ENCODE measurements around the gene SIM1.

Gene SIM1

DNA sequence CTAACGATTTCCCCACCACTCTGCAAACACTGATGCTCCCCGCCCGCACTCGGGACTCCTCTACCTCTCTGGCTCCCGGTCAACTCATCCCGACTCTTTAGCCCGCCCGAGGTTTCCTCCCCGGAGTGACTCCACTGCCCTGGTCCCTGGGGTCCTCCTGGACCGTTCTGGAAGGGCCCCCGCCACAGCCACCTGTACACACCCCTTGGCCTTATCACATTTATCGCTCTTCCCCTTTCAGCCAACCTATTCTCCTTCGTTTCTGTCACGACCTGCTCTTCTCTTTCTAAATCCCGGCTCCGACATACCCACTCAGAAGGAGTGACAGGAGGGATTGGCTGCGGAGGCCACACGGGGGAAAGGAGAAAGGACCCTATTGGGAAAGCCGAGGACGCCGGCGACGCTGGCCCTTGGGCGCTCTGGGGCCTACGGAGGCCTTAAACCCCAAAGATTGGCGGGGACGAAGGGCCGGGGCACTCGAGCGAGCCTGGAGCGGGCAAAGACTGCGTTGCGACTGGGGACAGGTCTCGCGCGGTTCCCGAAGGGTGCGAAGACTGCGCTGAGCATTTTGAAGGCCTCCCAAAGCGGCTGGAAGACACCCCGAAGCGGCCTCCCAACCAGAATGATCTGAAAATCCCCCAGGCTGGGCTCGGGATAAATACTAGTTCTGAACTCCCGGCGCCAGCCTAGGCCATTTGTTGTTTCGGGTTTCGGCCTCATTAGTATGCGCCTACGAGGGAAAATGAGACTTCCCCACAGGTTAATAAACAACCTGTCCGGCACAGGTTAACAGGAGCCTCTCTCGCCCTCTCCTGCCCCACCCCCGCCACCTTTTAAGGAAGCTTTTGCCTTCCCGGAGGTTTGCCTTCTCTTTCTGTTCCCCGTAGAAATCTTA, 9.2 kb downstream of the SIM1 start:
- DNase-seq: no peak

DNA sequence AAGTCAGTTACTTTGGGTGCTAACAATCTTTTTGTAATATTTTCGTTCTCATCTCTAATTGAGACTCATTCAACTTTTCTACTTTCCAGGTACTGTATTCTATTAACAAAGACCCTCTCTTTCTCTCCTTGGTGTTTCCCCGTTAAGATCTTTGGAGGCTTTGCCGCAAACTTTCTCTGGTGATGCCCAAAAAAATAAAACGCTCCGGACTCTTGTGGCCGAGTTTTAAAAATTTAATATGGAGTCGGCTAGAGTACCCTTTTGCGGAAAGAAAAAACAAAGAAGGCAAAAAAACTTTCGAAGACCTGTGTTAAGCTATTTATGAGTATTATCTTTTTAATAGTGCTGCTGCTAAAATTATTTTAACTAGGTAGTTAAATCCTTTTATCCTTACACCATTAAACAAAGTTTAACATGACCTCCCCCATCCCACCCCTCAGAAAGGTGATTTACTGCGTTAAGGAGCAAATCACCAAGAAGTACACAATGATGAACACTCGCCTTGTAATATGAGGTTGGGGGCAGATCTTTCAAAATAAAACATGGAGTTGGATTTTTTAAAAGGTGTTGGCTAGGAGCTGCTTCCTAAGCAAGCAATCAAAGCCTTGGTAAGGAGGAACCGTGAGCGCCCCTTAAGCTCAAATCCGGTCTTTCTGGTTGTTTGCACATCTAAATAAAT, 10.0 kb downstream of the SIM1 start:
- DNase-seq: no peak

DNA sequence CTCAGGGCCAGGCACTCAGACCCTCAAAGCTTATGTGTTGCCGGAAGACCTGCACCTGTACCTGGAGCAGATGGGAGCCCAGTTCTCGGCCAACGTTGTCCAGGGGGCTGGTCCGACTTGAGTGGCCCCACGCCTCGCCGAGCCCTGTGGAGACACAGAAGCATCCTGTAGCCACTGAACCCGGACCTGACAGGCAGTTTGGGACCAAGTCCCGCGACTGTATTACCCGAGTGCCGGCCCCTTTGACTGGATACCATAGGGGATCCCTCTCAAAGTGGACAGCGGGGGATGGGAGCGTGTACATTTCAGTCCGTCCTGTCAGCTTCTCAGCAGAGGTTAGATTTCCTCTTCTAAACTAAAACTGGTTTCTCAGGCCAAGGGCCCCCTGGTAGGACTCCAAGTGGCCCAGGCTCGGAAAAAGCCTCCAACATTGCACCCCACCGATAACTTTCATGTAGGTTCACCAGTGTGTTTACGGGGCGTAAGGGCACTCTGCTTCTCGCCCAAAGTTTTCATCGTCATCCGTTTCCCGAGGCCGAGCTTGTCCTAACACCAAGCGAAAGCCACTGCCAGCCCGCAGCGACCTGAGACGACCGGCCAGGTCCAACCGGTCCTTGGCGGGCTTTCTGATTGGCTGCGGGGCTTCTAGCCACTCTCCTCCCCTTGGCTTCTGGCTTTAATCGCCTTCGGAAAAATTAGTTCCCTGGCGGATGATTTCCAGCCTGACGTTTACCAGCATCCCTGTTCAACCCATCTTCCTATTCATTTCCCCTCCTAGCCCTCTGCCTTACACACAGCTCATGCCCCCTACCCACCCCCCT, 10.8 kb downstream of the SIM1 start:
- DNase-seq: no peak

DNA sequence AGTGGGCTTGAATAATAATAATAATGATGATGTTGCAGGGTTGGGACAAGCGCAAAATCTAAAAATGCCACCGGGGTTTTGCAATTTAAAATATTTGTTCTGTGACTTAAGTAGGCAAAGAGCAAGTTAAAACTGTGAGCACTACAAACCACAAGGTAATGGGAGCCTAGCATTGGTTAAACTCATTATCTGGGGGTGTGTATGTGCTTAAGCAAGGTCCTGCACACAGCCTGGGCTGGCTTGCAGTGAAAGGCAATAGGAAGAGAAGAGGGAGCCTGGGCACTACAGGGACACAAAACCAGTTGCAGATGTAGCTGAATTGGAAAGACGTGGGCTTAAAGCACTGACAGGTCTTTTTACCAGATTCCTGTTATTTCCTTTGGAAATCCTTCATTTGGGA, 11.7 kb downstream of the SIM1 start:
- no peak for DNase-seq

DNA sequence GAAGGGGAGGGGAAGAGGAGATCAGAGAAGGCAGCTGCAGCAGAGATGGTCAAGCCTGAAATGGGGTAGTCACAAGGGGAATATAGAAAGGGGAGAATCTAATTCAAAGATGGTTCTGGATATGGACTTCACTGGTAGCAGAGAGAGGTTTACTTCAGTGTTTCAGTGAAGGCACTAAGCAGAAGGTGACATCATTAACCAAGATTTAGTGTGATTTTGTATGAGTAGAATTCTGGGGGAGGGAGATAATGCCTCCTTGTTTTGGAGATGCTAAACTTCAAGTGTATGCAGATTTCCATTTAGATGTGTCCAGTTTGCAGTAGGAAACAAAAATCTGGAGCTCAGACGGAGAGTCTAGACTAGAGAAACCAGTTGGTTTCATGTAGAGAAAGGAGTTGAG, 13.1 kb downstream of the SIM1 start:
- DNase-seq: no peak

DNA sequence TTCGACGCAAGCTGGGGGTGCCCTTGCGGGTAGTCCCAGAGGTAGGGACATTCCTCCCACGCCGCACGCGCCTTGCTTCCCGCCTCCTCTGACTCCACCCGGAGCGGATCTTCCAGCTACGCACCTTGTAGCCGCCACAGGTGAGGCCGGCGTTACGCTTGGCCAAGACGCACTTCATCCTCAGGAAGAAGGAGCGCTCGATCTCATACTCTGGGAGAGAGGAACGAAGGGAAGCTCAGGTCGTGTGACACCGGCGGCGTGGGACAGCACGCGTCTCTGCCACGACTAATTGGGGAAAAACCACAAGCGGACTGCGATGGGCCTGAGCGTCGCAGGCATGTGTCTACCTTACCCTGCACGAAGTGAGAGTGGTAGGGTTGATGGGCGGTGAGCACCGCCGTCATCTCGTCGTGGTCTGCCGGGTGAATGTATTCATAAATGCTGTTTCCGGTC, 15.5 kb downstream of the SIM1 start:
- DNase-seq: no peak

DNA sequence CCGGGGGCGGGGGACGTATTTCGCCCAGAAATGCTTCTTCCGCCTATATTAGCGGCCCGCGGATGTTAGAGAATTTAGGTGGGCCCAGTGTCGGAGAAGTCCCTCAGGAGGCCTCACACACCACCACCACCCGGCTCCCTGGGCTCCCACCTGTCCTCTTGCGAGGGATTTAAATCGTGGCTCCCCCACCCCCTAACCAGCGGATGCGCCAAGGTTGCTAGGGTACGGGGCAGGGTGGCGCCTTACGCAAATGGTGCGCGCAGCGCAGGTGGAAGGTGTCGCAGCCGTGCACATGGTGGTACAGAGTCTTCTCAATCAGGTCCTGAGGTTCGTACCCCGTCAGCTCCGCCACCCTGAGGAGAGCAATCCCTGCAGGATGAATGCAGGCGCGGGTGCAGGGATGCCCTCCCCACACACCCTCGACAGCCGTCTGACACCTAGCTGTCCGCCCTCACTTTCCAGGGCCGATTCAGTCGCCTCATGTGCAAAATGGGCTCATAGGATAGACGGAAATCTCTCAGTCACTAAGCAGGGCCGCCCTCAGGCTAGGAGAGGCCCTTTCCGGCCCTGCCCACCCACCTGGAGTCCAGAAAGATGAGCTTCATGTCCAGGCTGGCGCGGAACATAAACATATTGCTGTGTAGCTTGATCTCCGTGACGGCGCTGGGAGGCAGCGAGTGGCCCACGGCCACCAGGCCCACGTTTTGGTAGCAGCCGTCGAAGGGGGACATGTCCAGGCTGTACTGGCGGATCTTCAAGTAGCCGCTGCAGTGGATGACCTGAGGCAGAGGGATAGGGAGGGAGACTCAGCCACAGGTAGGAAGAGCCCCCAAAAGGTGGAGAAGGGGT, 16.6 kb downstream of the SIM1 start:
- DNase-seq: no peak

DNA sequence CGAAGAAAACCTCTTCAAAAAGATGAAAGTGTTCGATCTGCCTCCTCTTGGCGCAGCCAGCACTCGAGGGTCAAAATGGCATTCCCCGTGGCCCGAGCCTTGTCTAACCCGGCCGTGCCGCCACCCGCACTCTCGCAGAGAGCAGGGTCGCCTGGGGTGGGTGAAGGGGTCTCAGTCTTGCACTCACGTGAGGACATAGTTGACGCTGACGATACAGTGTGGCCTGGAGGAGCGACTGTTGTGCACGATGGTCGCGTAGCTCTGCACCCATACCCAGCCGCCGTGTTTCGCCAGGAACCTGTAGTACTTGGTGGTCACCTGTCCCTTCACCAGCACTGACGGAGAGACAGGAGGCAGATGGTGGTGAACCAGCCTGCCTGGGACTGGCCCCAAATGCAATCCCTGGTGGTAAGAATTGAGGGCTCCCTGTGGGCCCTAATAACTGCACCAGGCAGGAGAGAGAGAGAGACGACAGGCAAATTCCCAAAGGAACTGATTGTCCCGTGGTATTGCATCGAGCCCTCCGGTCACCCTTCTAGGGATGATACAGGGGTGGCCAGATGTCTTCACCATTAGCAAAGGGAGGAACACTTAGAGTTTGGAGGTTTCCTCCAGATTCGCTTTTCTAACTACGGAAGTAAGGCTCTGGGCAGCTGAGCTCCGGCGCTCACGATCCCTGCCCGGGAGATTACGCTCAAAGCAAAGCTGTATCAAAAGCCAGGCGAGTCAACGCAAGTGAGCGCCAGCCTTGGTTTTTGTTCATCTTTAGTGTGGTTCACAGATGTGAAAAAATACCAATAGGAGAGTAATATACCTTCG, 17.4 kb downstream of the SIM1 start:
- no peak for DNase-seq

DNA sequence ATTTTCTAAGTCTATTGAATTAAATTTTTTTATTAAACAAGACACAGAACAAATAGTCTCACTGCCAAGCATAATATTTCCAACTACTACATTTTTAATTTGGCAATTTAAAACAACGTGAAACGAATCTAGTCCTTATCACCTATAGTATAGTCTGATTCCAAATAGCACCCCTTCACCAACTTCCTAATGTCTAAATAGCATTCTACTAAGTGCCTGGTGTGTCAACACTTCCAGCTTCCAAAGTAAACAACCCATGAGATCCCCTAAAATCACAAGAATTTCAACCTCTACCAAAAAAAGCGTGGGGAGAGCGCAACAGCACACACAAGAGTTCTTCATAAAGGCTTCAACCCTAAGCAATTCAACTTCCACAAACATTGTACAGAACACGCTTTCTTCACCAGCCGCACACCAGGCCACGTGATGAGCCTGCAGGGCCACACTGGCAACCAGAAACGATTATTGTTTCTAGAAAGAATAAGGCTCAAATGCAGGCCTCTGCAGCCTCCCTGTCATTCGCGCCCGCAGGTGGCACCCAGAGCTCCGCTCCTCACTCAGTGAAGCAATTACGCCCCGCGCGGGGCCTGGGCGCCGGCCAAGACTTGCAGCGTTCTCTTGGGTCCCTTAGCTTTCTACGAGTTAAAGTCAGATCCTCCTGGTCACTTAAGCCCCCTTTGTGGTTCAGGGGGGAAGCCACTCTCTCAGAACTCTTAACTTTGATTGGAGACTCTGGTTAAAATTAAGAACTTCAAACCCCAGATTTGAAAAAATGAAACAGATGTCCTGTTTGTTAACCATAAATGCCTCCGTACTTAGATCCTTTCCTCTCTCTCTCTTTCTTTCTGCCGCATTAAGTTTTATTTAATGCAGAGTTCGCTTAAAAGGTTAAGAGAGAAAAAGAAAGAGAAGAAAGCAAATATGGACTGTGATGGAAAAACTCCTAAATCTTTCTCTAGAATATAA, 18.3 kb downstream of the SIM1 start:
- no peak for DNase-seq

DNA sequence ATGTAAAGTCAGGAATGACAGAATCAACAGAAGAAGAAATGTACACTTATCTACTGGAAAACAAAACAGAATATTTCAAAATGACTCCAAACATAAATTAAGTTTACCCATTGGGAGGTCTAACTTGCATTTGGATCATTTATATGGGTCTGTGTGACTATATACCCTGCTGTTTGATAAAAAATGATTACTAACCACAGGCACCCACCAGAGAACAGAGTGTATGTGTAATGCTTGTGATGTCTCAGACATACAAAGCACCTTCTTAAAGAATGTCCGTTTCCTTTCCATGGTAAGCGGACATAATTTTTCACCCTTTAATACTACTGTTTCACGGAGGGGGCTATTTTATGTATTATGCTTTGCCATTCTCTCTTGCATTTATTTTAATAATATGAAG, 19.2 kb downstream of the SIM1 start:
- DNase-seq: no peak

DNA sequence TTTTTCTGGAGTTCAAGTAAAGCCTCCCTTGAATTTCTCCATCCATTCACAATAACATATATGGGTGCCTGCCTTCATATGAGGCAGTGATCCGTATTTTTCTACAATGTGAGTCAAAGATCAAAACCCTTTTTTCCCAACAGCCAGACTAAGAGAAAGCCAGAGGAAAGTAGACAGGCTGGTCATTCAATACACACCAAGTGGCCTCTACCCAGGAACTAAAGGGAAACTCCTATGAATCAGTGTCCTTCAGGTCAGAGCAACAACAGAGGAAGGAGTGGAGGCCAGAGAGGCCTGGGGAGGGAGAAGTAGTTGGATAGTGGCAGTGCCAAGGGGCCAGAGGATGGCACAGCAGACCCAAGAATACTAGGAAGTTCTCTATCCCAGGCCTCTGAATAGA, 23.8 kb downstream of the SIM1 start:
- DNase-seq: no peak

DNA sequence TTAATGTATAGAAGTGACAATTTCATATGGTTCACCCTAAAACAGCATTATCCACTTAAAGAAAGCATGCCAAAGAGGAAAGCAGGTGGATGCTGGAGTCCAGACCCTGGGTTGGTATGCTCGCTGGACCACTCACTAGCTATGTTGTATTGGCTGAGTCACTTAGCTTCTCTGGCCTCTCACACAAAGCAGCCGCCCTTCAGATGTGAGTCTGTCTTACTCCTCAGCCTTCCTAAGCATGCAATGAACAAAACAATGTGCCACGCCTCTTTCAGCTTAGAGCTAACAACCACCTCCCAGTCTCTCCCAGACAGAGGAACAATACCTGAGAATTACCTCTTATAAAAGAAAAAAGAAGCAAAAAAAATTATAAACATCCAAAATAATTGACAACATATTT, 29.4 kb downstream of the SIM1 start:
- DNase-seq: no peak

DNA sequence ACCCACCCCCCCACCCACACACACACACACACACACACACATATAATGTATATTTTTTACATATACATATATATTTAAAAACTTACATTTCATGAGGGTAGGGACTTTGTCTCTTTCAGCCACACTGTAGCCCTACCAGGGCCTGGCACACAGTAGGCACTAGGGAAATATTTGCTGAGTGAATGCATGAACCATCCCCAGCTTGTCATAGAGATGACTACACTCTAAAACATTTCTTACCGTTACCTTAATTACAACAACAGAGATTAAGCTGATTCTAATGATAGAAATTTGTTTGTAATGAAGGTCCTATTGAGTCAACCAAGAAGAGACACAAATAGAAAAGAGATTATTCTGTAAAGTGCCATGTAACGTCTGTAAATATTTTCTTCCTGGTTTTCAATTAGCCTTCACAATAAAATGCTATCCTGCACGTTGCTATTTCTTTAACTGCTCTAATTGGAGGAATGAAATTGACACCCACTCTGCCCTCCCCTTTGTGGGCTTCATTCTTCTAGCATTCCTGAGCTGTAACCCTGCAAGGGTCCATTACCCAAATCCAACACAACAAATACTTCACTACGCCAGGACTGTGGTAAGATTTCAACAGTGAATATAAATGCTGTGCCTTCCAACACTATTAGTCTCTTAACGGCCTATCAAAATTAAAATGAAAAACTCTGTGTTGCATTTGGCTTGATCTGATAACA, 30.8 kb downstream of the SIM1 start:
- DNase-seq: no peak

DNA sequence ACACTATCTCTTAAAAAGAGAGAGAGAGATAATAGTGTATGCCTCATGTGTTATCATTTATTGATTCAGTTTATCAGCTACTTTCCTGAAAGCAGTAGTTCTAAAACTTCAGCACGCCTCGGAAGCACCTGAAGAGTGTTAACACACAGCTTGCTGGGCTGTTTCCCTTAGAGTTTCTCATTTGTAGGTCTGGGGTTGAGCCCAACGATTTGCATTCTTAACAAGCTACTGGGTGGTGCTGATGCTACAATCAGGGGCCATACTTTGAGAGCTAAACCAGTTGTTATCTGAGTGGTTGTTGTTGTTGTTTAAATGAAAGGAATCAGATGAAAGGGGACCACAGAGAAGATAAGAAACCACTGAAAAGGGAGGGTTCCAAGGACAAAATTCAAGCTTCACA, 32.6 kb downstream of the SIM1 start:
- DNase-seq: no peak

DNA sequence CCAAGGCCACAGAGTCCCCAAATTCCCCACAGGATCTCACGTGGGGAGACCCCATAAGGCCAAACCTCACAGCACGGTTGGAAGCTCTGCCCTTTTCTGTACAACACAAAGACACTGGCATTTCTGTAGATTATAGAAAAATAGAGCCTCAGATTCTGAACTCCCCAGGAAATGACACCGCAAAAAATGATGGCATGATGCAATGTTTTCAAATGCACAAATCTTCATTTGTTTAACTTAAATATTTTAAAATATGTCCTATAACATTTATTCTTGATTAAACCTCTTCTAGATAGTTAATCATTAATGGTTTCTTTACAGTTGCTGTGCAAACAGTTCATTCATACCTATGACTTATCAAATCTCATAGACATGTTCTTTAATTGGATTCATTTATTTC, 33.8 kb downstream of the SIM1 start:
- no peak for DNase-seq

DNA sequence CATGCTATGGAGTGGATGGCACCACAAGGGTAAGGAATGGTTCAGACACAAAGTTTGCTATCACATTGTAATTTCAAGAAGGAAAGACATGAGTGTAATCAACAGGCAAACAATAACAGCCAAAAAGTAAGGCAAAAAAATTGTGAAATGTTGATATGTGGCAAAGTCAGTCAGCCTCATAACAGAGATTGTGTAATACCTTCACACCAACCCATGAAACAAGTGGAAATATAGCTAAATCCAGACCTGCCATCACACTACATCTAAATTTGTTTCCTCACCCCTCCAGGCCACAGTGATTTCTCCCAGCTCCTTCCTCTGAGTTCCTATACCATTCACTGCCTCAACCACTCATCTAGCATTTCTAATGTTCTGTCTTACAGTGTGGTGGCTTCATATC, 37.3 kb downstream of the SIM1 start:
- no peak for DNase-seq

DNA sequence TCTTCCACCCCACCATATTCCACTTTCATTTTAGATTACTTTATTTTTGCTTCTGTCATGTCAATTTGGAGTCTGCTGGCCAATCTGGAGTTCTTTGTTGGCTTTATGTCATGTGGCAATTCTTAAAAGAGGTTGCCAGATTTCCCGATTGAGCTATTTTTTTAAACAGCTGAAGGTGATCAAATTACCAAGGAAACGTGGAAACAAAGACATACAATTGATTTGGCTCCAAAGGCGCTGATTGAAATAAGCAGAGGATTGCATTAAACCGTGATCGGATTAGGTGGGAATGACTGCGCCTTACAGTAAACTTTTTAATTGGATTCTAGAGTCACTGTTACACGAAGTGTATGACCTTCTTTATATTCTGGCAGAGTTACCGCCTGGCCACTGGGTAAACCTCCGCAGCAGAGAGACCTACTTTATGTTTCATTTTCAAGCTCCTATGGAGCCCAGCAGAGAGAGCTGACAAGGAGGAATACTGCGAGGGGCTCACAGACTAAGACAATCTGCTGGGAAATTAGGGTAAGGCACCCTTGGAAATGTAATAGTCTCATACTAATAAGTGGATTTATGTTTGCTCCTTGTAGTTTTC, 37.9 kb downstream of the SIM1 start:
- DNase-seq: no peak

DNA sequence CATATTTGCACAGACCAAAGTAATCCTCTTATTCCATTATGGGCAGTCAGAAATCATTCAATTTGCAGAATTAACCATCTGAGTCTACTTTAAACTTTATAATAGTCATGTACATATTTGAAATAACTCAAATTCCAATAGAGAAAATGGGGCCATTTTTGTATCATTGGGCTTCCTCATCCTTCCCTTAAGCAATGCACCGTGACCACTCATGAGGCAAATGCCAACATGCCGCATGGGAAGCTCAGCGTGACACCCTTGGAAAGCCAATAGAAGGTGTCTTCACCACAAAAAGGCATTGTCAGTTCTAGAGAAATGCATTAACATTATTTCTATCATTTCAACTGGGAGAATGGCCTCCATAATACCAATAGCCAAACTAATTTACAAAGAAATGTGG, 38.5 kb downstream of the SIM1 start:
- no peak for DNase-seq

DNA sequence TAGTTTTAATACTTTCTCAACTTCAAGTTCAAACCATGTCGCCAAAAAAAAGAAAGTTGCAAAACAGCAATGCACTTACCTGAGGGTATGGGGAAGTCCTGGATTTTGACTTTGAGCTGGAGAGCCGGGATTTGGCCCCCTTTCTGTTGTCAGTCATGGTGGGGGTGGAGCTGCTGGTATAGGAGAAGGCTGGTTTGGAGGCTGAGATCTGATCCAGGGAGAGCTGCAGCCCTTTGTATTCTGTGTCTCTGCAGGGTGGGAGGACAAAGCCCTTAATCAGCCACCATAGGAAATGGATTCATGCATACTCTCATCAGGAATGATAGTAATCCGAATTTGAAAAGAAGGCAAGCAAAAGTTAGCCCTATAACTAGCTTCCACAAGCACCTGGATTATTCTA, 44.0 kb downstream of the SIM1 start:
- no peak for DNase-seq

Data from T1000 (cell line).